Kidney (tissue), 14 donors: ENCODE data around the gene TCF12. TPM values are rescaled to one million over a fixed set of nuclear protein-coding genes. Genes with fewer than 3 reads are reported as not detected.

Experiments used
- DNase-seq, 5 donors: peaks; one replicate each; pipeline ENCODE4 v3.0.0-alpha.2; 2013 to 2020
- FAIRE-seq: peaks from 2 replicates; lab custom pipeline; 2012; peaks lifted over from hg19 to GRCh38; lab: Jason Lieb, UNC
- H3K27ac ChIP-seq, 2 donors: one replicate each; pipeline ENCODE4 v1.7.0; 2013; ENCODE audit warnings: low read depth in 2 of 2, low read length in 2 of 2, inconsistent platforms in 1 of 2
- H3K27me3 ChIP-seq: one replicate; pipeline ENCODE4 v1.7.1; 2013; ENCODE audit warnings: low read length, inconsistent platforms; ENCODE audit not compliant: control insufficient read depth, insufficient read depth
- H3K36me3 ChIP-seq, 3 donors: one replicate each; pipeline versions ENCODE4 v1.7.0 to v1.7.1; 2013; ENCODE audit warnings: low read length in 3 of 3, control low read depth in 1 of 3, inconsistent platforms in 1 of 3; ENCODE audit not compliant: insufficient read depth in 3 of 3, control insufficient read depth in 2 of 3
- H3K4me1 ChIP-seq, 3 donors: one replicate each; pipeline versions ENCODE4 v1.7.0 to v1.7.1; 2013; ENCODE audit warnings: low read length in 3 of 3, inconsistent platforms in 1 of 3, low read depth in 1 of 3; ENCODE audit not compliant: control insufficient read depth in 2 of 3, insufficient read depth in 2 of 3
- H3K4me3 ChIP-seq, 3 donors: one replicate each; pipeline versions ENCODE4 v1.7.0 to v1.8.1; 2013; ENCODE audit warnings: low read length in 3 of 3, control low read depth in 1 of 3, inconsistent platforms in 1 of 3
- H3K9ac ChIP-seq, 3 donors: one replicate each; pipeline versions ENCODE4 v1.7.0 to v1.7.1; 2013; ENCODE audit warnings: low read length in 3 of 3, control low read depth in 1 of 3, inconsistent platforms in 1 of 3
- H3K9me3 ChIP-seq, 3 donors: one replicate each; pipeline versions ENCODE4 v1.7.0 to v1.7.1; 2013; ENCODE audit warnings: low read length in 3 of 3, control low read depth in 1 of 3, inconsistent platforms in 1 of 3; ENCODE audit not compliant: control insufficient read depth in 2 of 3, insufficient read depth in 1 of 3
- CTCF ChIP-seq: IDR thresholded peaks from 3 replicates; pipeline ENCODE4 v1.5.1; 2012; ENCODE audit warnings: mild to moderate bottlenecking, moderate library complexity, borderline replicate concordance; ENCODE audit not compliant: insufficient read depth; ENCODE audit errors: extremely low read depth
- intact Hi-C: fragments of 100-400 bp; cut with DNase I; formaldehyde crosslinking; loops from one replicate; pipeline ENCODE4 v1.11.1; 2022
- polyA plus RNA-seq: library from polyadenylated mRNA; stranded (reverse); fragments of 350-450 nt; fragmentation: Illumina TruSeq; extraction: RNeasy Lipid Tissue Mini Kit (QIAGEN cat#74804); gene quantifications from one replicate; pipeline ENCODE4 v1.2.3, GENCODE V29; 2014; ENCODE audit warnings: low read depth, low replicate concordance; ENCODE audit not compliant: insufficient read depth
- total RNA-seq: library from RNA; stranded (reverse); fragmentation: NEBNext Ultra II Directional; extraction: Animal tissue kit (Norgen Biotek cat#: 25700); gene quantifications from one replicate; pipeline ENCODE4 v1.2.1, GENCODE V29; 2021
- donor health status: control.
- donor health status: control.
- donor health status: control.
- donor health status: control.
- donor health status: control.
- donor health status: DM: yes; HTN: yes; CAD: no.
- donor health status: Normal renal cell carcinoma (clear cell type).

Gene TCF12
- total and polyA plus RNA-seq, 2 donors from 2014 or later: 16.3 to 116 TPM

- Histone ChIP-seq H3K27ac (no peak overlapping the region), H3K9ac (no peak overlapping the region), H3K36me3 (peaks cover 0 to under 1% (median 0%) of the 10 kb centered on the region in 3 donors), H3K27me3 (no peaks in the 10 kb centered on the region), H3K4me3 (no peak overlapping the region), H3K9me3 (no peaks in the 10 kb centered on the region), H3K4me1 (no peaks in the 10 kb centered on the region)
- no peak for DNase-seq
- no peak for TF ChIP-seq CTCF
- intact Hi-C loops: no loop called here
- no peak for FAIRE-seq
Measured at GRCh38 chr15:57227166-57227565, 308.7 kb downstream of the TCF12 start.

- H3K9me3 ChIP-seq: no peaks in the 10 kb centered on the region
- H3K27ac ChIP-seq: no peak overlapping the region
- no peak for TF ChIP-seq CTCF
- intact Hi-C loops: no loop called here
- DNase-seq: peak in 1 of 5 donors; percentile 59
- no peaks in the 10 kb centered on the region for H3K4me1 ChIP-seq
- H3K27me3 ChIP-seq: no peaks in the 10 kb centered on the region
- no peak for FAIRE-seq
- H3K36me3 ChIP-seq: peaks cover 0 to 3% (median 0%) of the 10 kb centered on the region in 3 donors
- H3K4me3 ChIP-seq: no peak overlapping the region
- no peak overlapping the region for H3K9ac ChIP-seq
Measured at GRCh38 chr15:57227899-57228298, 309.5 kb downstream of the TCF12 start.

GRCh38 chr15:57228395-57228794 lies 310.0 kb downstream of the TCF12 start:
- no peaks in the 10 kb centered on the region for H3K4me1 ChIP-seq
- no peak overlapping the region for H3K9ac ChIP-seq
- H3K27ac ChIP-seq: no peak overlapping the region
- FAIRE-seq: no peak
- no peak for DNase-seq
- no peak overlapping the region for H3K4me3 ChIP-seq
- H3K36me3 ChIP-seq: peaks cover 0 to 3% (median 0%) of the 10 kb centered on the region in 3 donors
- no peaks in the 10 kb centered on the region for H3K9me3 ChIP-seq
- intact Hi-C loops: no loop called here
- no peak for TF ChIP-seq CTCF
- H3K27me3 ChIP-seq: no peaks in the 10 kb centered on the region

GRCh38 chr15:57229051-57229450 lies 310.6 kb downstream of the TCF12 start:
- no peak for DNase-seq
- no peak for FAIRE-seq

More at GRCh38 chr15:57229051-57229450, 310.6 kb downstream of the TCF12 start:
- Histone ChIP-seq H3K4me3 (no peak overlapping the region), H3K9me3 (no peaks in the 10 kb centered on the region), H3K9ac (no peak overlapping the region), H3K4me1 (no peaks in the 10 kb centered on the region), H3K27ac (no peak overlapping the region), H3K36me3 (peaks cover 0 to 3% (median 0%) of the 10 kb centered on the region in 3 donors), H3K27me3 (no peaks in the 10 kb centered on the region)
- no peak for TF ChIP-seq CTCF
- intact Hi-C loops: no loop called here
